BE2C (cell line): ENCODE measurements around the gene ABCF3.
"Not testable (repeated sequence)": the region's sequence is repeated elsewhere in the genome, so short reads cannot be mapped to it uniquely, and the experiment has no call there.

Source experiments
- DNase-seq: peaks from one replicate; pipeline ENCODE4 v3.0.0-alpha.2; 2020
- H3K27me3 ChIP-seq: fragments of 250-450 bp; sonication (Bioruptor Pico); 2 replicates; pipeline ENCODE4 v1.5.1; 2020; ENCODE audit warnings: mild to moderate bottlenecking
- H3K36me3 ChIP-seq: fragments of 250-450 bp; sonication (Bioruptor Pico); 2 replicates; pipeline ENCODE4 v1.5.1; 2020; ENCODE audit warnings: mild to moderate bottlenecking
- H3K4me1 ChIP-seq: fragments of 250-450 bp; sonication (Bioruptor Pico); 2 replicates; pipeline ENCODE4 v1.5.1; 2020
- H3K4me3 ChIP-seq: 2 replicates; pipeline ENCODE4 v1.5.1; 2011; ENCODE audit warnings: low read depth, low read length
- H3K9me3 ChIP-seq: fragments of 250-450 bp; sonication (Bioruptor Pico); 2 replicates; pipeline ENCODE4 v1.5.1; 2020
- CTCF ChIP-seq: IDR thresholded peaks from 2 replicates; pipeline ENCODE4 v1.5.1; 2012; ENCODE audit warnings: mild to moderate bottlenecking, low read depth, low read length

Gene ABCF3

GRCh38 chr3:184145111-184145524, 40.9 kb upstream of the ABCF3 start:
- Histone ChIP-seq H3K9me3 (no peaks in the 10 kb centered on the region), H3K36me3 (peaks cover 67% of the 10 kb centered on the region), H3K4me3 (no peak overlapping the region), H3K27me3 (no peaks in the 10 kb centered on the region), H3K4me1 (no peaks in the 10 kb centered on the region)
- peak; percentile 62 for TF ChIP-seq CTCF
- DNase-seq = peak; percentile 60

- no peaks in the 10 kb centered on the region for H3K4me1 ChIP-seq
- H3K27me3 ChIP-seq = no peaks in the 10 kb centered on the region
- no peak for DNase-seq
- peaks cover 60% of the 10 kb centered on the region for H3K36me3 ChIP-seq
- H3K9me3 ChIP-seq = no peaks in the 10 kb centered on the region
- no peak overlapping the region for H3K4me3 ChIP-seq
- TF ChIP-seq CTCF = no peak
These were observed 40.2 kb upstream of the ABCF3 start for GRCh38 chr3:184145751-184146270.

GRCh38 chr3:184148076-184148475, 37.9 kb upstream of the ABCF3 start:
- H3K4me3 ChIP-seq = no peak overlapping the region
- no peaks in the 10 kb centered on the region for H3K9me3 ChIP-seq
- no peak for DNase-seq
- H3K4me1 ChIP-seq = no peaks in the 10 kb centered on the region
- H3K27me3 ChIP-seq = no peaks in the 10 kb centered on the region
- TF ChIP-seq CTCF = no peak
- peaks cover 38% of the 10 kb centered on the region for H3K36me3 ChIP-seq

GRCh38 chr3:184149123-184149522, 36.9 kb upstream of the ABCF3 start:
- Histone ChIP-seq H3K27me3 (no peaks in the 10 kb centered on the region), H3K4me1 (no peaks in the 10 kb centered on the region), H3K4me3 (no peak overlapping the region), H3K36me3 (peaks cover 27% of the 10 kb centered on the region), H3K9me3 (no peaks in the 10 kb centered on the region)
- no peak for DNase-seq
- TF ChIP-seq CTCF = no peak

GRCh38 chr3:184149770-184150169, 36.2 kb upstream of the ABCF3 start:
- H3K9me3 ChIP-seq = not testable (repeated sequence)

More at GRCh38 chr3:184149770-184150169, 36.2 kb upstream of the ABCF3 start:
- H3K4me1 ChIP-seq, H3K4me3 ChIP-seq, H3K27me3 ChIP-seq, DNase-seq: not testable (repeated sequence)
- peak; percentile 48 for TF ChIP-seq CTCF
- H3K36me3 ChIP-seq = peaks cover 21% of the 10 kb centered on the region
